Measurements from ENCODE around the gene PRKCE. TPM values are rescaled to one million over a fixed set of nuclear protein-coding genes. Genes with fewer than 3 reads are reported as not detected.

The PRKCE gene
- total RNA-seq, 2 donors from 2014 or later, result 7.3 to 20.8 TPM

DNA sequence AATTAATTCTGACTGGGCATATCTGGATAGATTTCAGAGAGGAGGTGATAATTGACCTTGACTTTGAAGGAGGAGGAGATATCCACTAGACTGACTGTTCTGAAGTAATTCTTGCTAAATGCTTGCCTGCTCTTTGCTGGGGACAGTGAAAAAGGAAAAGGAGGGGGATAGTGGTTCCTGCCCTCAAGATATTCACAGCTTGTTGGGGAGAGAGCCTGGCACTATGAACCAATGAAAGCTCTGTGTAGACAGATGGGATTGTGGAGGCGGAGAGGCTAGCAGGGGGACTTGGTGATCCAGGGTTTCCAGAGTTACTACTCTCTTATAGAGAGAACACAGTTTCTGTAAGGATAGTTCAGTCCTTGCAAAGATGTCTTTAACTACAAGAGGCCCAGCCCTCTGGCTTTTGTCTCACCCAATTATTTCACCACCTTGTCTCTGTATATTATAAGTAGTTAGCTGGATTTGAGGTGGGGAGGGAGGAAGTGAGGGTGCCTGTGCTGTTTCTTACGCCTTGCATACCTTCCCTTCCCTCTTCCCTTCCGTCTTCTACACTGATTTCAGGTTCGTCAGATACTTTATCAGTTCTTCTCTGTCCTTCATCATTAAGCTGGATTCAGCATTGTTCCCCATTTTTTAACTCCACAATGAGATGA lies 190.4 kb downstream of the PRKCE start:
- Histone ChIP-seq H3K4me3 (no peak overlapping the region), H3K4me1 (no peaks in the 10 kb centered on the region), H3K36me3 (replicated peaks in 1 of 2; ENCODE audit: insufficient read depth in 1 of 2, low read depth in 2 of 2) (no peaks in the 10 kb centered on the region), H3K27ac (no peak overlapping the region), H3K9me3 (no peaks in the 10 kb centered on the region), H3K27me3 (no peaks in the 10 kb centered on the region)
- no peak for ATAC-seq
- intact Hi-C loops (cut with DNase I), result no loop called here
- no peak for DNase-seq
- 71 to 77% methylated on average over 4 of the region's 4 CpGs for whole genome bisulfite sequencing, 2 donors
- TF ChIP-seq, protein P1, sequence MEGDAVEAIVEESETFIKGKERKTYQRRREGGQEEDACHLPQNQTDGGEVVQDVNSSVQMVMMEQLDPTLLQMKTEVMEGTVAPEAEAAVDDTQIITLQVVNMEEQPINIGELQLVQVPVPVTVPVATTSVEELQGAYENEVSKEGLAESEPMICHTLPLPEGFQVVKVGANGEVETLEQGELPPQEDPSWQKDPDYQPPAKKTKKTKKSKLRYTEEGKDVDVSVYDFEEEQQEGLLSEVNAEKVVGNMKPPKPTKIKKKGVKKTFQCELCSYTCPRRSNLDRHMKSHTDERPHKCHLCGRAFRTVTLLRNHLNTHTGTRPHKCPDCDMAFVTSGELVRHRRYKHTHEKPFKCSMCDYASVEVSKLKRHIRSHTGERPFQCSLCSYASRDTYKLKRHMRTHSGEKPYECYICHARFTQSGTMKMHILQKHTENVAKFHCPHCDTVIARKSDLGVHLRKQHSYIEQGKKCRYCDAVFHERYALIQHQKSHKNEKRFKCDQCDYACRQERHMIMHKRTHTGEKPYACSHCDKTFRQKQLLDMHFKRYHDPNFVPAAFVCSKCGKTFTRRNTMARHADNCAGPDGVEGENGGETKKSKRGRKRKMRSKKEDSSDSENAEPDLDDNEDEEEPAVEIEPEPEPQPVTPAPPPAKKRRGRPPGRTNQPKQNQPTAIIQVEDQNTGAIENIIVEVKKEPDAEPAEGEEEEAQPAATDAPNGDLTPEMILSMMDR (IDR thresholded peaks at IDR 0.05), result no peak
- TF ChIP-seq POLR2A (IDR thresholded peaks at IDR 0.05), result no peak

DNA sequence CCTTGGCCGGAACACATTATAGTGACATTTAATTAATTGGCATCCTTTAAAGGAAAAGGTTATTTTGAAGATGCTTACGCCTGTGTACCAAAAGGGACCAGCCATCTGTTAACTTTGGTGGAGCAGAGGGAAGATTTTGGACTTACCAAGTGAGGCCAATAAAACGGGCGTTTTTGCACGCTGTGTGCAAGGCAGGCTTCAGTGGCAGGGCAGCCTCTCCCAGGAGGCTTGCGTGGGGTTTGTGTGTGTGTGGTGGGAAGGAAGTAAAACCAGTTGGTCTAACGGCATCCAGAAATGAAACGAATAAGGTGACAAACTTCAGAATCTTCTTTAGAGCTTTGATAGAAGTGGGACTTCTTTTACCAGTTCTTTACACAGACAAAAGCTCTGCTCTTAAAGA lies 191.7 kb downstream of the PRKCE start:
- TF ChIP-seq POLR2A (IDR thresholded peaks at IDR 0.05), result no peak
- TF ChIP-seq, protein P1 (IDR thresholded peaks at IDR 0.05), result no peak
- ATAC-seq (no peak), DNase-seq (no peak)
- Histone ChIP-seq H3K4me3 (no peak overlapping the region), H3K27ac (no peak overlapping the region), H3K4me1 (no peaks in the 10 kb centered on the region), H3K36me3 (replicated peaks in 1 of 2; ENCODE audit: insufficient read depth in 1 of 2, low read depth in 2 of 2) (no peaks in the 10 kb centered on the region), H3K27me3 (no peaks in the 10 kb centered on the region), H3K9me3 (no peaks in the 10 kb centered on the region)
- intact Hi-C loops (cut with DNase I), result no loop called here
- 64 to 92% methylated on average over 8 of the region's 8 CpGs for WGBS, 2 donors

DNA sequence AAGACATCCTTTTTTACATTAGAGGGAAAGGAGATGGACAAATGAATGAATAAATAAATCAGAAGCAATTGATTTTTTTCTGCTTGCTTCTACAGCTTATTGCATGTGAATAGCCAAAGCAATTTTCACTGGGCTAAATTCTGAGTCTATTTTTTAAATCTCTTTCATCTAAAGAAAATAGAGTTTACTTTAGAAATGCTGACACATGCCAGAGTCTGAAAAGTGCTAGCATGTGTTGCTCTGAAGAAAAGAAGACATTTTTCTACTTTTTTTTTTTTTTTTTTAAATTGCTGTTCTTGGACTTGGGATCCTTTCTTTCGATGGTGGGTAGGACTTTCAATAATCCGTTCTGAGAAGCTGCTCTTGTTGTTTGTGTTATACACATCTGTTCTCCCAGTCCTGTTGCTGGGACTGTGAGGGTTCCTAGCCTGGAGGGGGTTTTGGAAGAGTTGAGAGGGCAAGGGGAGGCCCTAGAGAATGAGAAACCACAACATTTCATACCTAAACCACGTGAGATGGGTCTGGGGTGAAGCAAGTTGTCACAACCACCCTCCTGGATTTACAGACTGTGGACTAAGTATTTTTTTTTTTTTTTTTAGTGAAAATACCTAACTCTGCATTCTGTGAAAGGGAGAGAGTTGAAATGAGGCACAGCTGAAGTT lies 193.5 kb downstream of the PRKCE start:
- no peak overlapping the region for H3K4me3 ChIP-seq
- intact Hi-C loops (cut with DNase I), result no loop called here
- TF ChIP-seq, protein P1 (IDR thresholded peaks at IDR 0.05), result no peak
- TF ChIP-seq POLR2A (IDR thresholded peaks at IDR 0.05), result no peak
- H3K27ac ChIP-seq, result no peak overlapping the region
- no peaks in the 10 kb centered on the region for H3K9me3 ChIP-seq
- H3K4me1 ChIP-seq, result no peaks in the 10 kb centered on the region
- ATAC-seq (no peak), DNase-seq (no peak)
- 73 to 78% methylated on average over 3 of the region's 3 CpGs for WGBS, 2 donors
- no peaks in the 10 kb centered on the region for H3K36me3 ChIP-seq (replicated peaks in 1 of 2; ENCODE audit: insufficient read depth in 1 of 2, low read depth in 2 of 2)
- H3K27me3 ChIP-seq, result no peaks in the 10 kb centered on the region

DNA sequence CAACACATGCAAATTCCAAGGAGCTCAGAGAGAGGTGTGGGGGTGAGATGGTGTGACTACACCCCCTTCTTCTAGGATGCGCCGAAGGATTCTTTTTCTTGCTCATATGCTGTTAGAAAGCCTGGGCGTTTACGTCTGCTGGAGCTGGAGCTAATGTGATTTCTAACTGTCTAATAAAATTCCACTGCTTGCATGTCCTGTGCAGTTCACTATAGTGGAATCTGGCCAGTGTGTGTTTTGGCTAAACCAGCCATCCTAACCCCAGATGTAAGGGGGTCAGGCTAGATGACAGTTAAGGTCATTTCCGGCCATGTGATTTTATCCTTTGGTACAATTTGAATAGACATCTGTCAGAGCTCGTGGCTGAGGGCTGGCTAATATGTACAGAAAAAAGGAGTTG lies 194.1 kb downstream of the PRKCE start:
- intact Hi-C loops (cut with DNase I), result no loop called here
- Histone ChIP-seq H3K4me1 (peaks cover 2% of the 10 kb centered on the region), H3K27me3 (no peaks in the 10 kb centered on the region), H3K4me3 (no peak overlapping the region), H3K27ac (no peak overlapping the region), H3K36me3 (replicated peaks in 1 of 2; ENCODE audit: insufficient read depth in 1 of 2, low read depth in 2 of 2) (no peaks in the 10 kb centered on the region), H3K9me3 (no peaks in the 10 kb centered on the region)
- 87 to 89% methylated on average over 6 of the region's 6 CpGs for WGBS, 2 donors
- no peak for ATAC-seq
- DNase-seq, result no peak
- no peak for TF ChIP-seq POLR2A (IDR thresholded peaks at IDR 0.05)
- TF ChIP-seq, protein P1 (IDR thresholded peaks at IDR 0.05), result no peak

Data from body of pancreas (tissue), 4 donors.